Bronchial epithelial cell (primary cell): ENCODE measurements around the gene RIC8B. TPM values are rescaled to one million over a fixed set of nuclear protein-coding genes. Genes with fewer than 3 reads are reported as not detected.

ENCODE experiments used
- DNase-seq: peaks from one replicate; pipeline ENCODE4 v3.0.0-alpha.2; 2010; ENCODE audit warnings: low read depth
- FAIRE-seq: peaks from 2 replicates; lab custom pipeline; 2011; peaks lifted over from hg19 to GRCh38; lab: Jason Lieb, UNC
- H3K27me3 ChIP-seq: 2 replicates; pipeline ENCODE4 v1.5.1; 2011; ENCODE audit warnings: low read length; ENCODE audit not compliant: control insufficient read depth, insufficient read depth
- H3K36me3 ChIP-seq: 2 replicates; pipeline ENCODE4 v1.5.1; 2011; ENCODE audit warnings: low read length; ENCODE audit not compliant: control insufficient read depth, insufficient read depth
- H3K4me3 ChIP-seq: 2 replicates; pipeline ENCODE4 v1.5.1; 2011; ENCODE audit warnings: mild to moderate bottlenecking, low read depth, low read length, control low read depth
- CTCF ChIP-seq: IDR thresholded peaks from 2 replicates; pipeline ENCODE4 v1.5.1; 2011; ENCODE audit warnings: mild to moderate bottlenecking, moderate library complexity, low read length, control low read depth, inconsistent platforms; ENCODE audit not compliant: insufficient read depth, severe bottlenecking
- total RNA-seq: library from RNA; depleted of rRNA; stranded (reverse); fragments of >200 nt; gene quantifications from 2 replicates; pipeline ENCODE4 v1.2.1, GENCODE V29; 2014

The RIC8B gene
- total RNA-seq, 1 donor from 2014 or later, result 4.5 TPM

DNA sequence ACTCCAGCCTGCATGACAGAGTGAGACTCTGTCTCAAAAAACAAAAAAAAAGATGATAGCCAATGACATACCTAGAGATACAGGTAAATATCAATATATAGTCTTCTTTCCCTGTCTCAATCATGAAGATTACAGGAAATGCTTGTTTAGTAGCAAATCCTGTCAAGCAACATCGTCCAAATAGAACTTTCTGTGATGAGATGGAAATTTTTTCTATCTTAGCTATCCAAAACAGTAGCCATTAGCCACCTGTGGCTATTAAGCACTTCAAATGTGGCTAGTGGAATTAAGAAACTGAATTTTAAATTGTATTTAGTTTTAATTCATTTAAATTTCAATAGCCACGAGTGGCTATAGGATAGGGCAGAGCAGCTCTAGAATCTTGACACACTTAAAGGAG is 33.2 kb upstream of the RIC8B start:
- no peak for FAIRE-seq
- Histone ChIP-seq H3K27me3 (no peaks in the 10 kb centered on the region), H3K36me3 (no peaks in the 10 kb centered on the region), H3K4me3 (no peak overlapping the region)
- DNase-seq, result no peak
- no peak for TF ChIP-seq CTCF

GRCh38 chr12:106743270-106743988 is 31.1 kb upstream of the RIC8B start:
- Histone ChIP-seq H3K27me3 (no peaks in the 10 kb centered on the region), H3K36me3 (no peaks in the 10 kb centered on the region), H3K4me3 (no peak overlapping the region)
- no peak for TF ChIP-seq CTCF
- DNase-seq, result no peak
- FAIRE-seq, result no peak

GRCh38 chr12:106744600-106744999 is 29.9 kb upstream of the RIC8B start:
- no peaks in the 10 kb centered on the region for H3K27me3 ChIP-seq
- no peak for FAIRE-seq
- no peak for DNase-seq
- TF ChIP-seq CTCF, result no peak
- H3K4me3 ChIP-seq, result no peak overlapping the region
- no peaks in the 10 kb centered on the region for H3K36me3 ChIP-seq

GRCh38 chr12:106745181-106745745 is 29.2 kb upstream of the RIC8B start:
- FAIRE-seq (no peak), DNase-seq (no peak)
- TF ChIP-seq CTCF, result no peak
- Histone ChIP-seq H3K4me3 (no peak overlapping the region), H3K36me3 (no peaks in the 10 kb centered on the region), H3K27me3 (no peaks in the 10 kb centered on the region)

DNA sequence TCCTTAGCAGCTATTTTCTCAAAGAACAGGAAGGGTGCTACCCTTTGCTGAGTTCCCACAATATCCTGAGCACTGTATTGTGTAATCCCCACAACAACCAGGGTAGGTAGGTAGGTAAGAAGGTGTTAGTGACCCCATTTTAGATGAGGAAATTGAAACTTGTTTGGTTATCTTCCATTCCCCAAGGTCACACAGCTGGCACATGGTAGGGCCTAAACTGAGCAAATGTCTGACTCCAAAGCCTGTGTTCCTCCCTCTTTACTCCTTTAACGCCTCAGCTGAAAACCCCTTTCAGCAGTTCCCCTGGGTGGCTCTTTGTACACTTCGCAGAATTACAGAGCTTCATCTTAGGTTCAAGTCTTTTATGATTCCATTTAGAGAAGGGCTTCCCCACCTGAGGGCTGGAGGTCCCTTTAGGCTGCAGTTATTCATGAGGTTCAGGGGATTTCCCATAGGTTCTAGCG is 26.5 kb upstream of the RIC8B start:
- no peak for TF ChIP-seq CTCF
- H3K27me3 ChIP-seq, result no peaks in the 10 kb centered on the region
- no peak for FAIRE-seq

More for the DNA sequence above, 26.5 kb upstream of the RIC8B start:
- H3K36me3 ChIP-seq, result no peaks in the 10 kb centered on the region
- DNase-seq, result no peak
- no peak overlapping the region for H3K4me3 ChIP-seq
